NCI-H1436 treated with DMSO at 0.1 percent for 48 hours (cell line): ENCODE measurements around the gene ATF5.

Source experiments
- DNase-seq: peaks from one replicate; lab custom pipeline; 2025; lab: John Stamatoyannopoulos, UW

ATF5 gene, protein sequence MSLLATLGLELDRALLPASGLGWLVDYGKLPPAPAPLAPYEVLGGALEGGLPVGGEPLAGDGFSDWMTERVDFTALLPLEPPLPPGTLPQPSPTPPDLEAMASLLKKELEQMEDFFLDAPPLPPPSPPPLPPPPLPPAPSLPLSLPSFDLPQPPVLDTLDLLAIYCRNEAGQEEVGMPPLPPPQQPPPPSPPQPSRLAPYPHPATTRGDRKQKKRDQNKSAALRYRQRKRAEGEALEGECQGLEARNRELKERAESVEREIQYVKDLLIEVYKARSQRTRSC

GRCh38 chr19:49929121-49929610, at the start of gene ATF5, which contains the start of gene NUP62:
ATF5 (plus strand) TSS chr19:49929205; CDS start chr19:49930851, 1,646 bp downstream.
NUP62 (minus strand) TSS chr19:49929504; CDS start chr19:49909807, 19,697 bp downstream.
- DNase-seq = peak; percentile 82

DNA sequence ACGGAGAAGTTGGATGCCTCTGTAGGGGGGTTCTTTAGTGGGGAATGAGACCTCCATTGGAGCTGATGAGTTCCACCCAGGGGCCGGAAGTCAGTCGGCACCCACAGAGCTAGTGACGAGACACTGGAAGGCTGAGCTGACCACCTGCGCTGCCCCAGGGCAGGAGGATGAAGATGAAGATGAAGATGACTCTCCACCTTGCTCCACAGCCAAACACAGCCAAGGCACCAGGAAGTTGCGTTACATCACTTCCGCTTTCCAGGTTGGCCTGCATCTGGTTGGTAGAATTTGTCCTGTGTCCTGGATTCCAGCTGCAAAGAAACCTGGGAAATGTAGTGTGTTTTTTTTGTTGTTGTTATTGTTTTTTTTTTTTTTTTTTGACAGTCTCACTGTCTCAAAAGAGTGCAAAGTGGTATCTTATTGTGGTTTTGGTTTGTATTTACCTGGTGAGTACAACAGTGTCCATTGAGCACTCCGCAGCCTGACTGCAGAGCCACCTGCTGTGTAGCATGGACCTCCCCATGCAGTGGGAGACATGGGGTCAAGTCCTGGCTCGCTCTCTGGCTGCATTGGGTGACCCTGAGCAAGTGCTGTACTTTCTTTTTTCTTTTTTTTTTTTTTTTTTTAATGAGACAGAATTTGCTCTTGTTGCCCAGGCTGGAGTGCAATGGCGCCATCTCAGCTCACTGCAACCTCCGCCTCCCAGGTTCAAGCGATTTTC, 49.6 kb upstream of the ATF5 start:
- no peak for DNase-seq

GRCh38 chr19:49880162-49880869, 48.7 kb upstream of the ATF5 start:
- DNase-seq = no peak

GRCh38 chr19:49881186-49881585, 47.8 kb upstream of the ATF5 start:
- no peak for DNase-seq

DNA sequence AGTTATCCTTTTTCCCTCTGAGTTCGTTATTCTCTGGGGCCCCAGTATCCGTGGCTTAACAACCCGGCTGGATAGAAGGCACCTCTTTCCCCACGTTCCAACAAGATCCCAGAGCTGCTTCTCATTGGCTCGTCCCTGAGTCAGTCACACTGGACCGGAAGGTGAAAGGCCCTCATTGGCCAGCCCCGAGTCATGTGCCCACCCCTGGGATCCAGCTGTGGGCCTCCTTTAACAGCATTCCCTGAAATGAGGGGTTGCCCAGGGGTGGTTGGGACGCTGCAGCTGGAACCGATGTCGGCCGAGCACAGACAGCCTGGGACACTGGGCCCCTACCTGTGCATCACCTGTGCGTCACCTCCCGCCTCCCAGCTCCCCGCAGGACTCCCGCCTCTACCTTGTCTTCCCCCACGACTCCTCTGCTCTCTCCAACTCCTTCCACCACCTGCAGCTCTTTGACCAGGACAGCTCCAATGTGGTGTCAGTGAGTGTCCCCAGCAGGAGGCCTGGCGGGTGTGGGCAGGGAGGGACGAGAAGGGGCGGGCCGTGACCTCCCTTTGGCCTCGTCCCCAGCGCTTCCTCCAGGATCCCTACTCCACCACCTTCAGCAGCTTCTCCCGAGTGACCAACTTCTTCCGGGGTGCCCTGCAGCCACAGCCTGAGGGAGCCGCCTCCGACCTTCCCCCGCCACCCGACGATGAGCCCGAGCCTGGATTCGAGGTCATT, 47.2 kb upstream of the ATF5 start:
- DNase-seq = no peak

DNA sequence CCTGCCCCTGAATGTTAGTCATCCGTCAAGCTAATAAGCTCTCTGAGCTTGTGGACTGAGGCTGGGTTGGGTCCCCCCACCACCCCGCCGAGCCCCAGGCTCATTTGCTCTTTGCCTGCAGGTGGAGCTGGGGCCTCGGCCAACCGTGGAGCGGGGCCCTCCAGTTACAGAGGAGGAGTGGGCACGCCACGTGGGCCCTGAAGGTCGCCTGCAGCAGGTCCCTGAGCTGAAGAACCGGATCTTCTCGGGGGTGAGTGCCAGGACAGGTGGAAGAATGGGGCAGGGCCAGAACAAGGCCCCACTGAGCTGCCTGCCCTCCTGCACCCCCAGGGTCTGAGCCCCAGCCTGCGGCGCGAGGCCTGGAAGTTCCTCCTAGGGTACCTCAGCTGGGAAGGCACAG, 46.4 kb upstream of the ATF5 start:
- no peak for DNase-seq

GRCh38 chr19:49883094-49883493, 45.9 kb upstream of the ATF5 start:
- DNase-seq = no peak

GRCh38 chr19:49884109-49884508, 44.9 kb upstream of the ATF5 start:
- DNase-seq = no peak

- DNase-seq = no peak
These were observed 44.2 kb upstream of the ATF5 start for GRCh38 chr19:49884760-49885159.

DNA sequence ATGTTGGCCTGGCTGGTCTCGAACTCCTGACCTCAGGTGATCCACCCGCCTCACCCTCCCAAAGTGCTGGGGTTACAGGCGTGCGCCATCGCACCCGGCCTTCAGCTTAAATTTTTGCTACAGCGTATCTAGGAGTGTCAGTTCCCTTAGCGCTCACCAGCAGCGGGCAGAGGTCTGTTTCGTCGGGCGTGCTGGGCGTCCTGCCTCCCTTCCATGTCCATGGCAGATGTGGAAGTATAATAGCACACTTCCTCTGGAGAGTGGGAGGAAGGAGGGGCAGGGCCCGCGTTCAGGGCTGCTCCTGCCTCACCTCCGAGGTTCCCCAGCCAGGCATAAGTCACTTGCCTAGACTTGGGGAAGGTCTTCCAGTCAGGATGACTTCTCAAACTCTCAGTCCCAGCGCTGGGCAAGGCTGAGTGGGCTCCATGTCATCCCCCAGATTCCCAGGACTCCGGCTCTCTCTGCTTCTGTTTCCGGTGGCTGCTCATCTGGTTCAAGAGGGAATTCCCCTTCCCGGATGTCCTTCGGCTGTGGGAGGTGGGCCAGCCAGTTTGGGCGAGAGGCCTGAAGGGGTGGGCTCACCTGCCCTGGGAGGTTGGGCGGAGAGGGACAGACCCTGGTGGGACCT, 41.9 kb upstream of the ATF5 start:
- no peak for DNase-seq

DNA sequence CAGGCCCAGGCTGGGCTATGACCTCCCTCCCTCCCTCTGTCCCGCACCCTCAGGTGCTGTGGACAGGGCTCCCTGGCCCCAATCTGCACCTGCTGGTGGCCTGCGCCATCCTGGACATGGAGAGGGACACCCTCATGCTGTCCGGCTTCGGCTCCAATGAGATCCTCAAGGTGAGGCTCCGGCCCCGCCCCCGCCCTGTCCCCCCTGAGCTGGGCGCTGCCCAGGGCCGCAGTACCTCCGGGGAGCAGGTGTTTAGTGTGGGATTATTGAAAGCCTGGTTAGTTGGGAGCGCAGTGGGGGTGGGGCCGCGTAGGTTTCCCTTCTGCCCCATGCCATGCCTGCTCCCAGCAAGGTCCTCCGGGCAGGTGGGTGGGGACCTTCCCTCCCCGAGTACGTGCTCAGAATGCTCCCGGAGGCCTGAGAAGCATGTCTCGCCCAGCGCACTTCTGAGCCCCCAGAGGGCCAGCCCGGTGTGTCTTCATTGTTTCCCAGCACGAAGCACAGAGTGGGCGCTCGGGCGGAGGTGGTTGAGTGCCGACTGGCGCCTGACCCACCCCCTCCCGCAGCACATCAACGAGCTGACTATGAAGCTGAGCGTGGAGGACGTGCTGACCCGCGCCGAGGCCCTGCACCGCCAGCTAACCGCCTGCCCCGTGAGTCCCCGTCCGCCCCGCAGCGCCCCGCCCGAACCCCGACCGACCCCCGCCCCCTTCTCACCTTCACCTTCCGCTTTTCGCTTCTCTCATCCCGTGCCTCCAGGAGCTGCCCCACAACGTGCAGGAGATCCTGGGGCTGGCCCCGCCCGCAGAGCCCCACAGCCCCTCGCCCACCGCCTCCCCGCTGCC, 41.1 kb upstream of the ATF5 start:
- DNase-seq = no peak

GRCh38 chr19:49888510-49888824, 40.5 kb upstream of the ATF5 start:
- no peak for DNase-seq

DNA sequence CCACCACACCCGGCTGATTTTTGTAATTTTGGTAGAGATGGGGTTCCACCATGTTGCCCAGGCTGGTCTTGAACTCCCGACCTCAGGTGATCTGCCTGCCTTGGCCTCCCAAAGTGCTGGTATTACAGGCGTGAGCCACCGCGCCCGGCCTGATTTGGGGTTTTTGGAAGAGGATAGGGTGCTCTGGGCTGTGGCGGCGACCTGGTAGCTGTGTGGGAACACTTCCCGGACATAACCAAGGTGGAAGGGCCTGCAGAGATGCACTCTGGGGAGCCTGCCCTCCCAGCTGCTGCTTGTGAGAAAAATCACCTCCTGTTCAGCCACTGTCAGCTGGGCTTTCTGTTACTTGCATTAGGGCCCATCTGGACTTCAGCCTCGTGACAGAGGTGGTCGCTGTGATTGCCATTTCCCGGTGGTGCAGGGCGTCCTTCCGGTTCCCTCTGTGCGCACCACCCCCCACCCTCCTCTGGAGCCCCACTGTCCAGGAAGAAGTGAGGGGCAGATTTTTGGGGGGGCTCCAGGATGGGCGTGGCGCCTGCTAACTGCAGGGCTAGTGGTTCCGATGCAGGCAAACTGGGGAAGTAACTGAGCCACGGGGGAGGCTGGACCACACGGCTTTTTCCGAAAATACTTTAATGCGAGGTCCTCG, 39.8 kb upstream of the ATF5 start:
- DNase-seq = no peak

GRCh38 chr19:49889687-49890348, 39.2 kb upstream of the ATF5 start:
- no peak for DNase-seq

GRCh38 chr19:49890349-49891311, 38.4 kb upstream of the ATF5 start:
- DNase-seq = no peak

GRCh38 chr19:49891393-49891792, 37.6 kb upstream of the ATF5 start:
- DNase-seq = no peak

- DNase-seq = no peak
These were observed 36.3 kb upstream of the ATF5 start for GRCh38 chr19:49892716-49893115.

- DNase-seq = no peak
These were observed 34.9 kb upstream of the ATF5 start for GRCh38 chr19:49894011-49894664.
